A549 treated with GW870086 at 1 μM for 4 hours (cell line): ENCODE results near the gene P4HA1. TPM values are rescaled to one million over a fixed set of nuclear protein-coding genes. Genes with fewer than 3 reads are reported as not detected.

Source experiments
- total RNA-seq: library from RNA; stranded (reverse); fragments of 200-300 nt; extraction: Qiagen RNA extraction; gene quantifications from 5 replicates; pipeline ENCODE4 v1.2.3, GENCODE V29; 2022; ENCODE audit warnings: low read depth

P4HA1 gene
- total RNA-seq, result 16.9 to 26.3 TPM (median 22.7 TPM) in 5 replicates

GRCh38 chr10:73096449-73097304, at the start of gene P4HA1:
TSS of gene P4HA1 (minus strand) at chr10:73096866. CDS start at chr10:73074883, 21,983 bp downstream.

DNA sequence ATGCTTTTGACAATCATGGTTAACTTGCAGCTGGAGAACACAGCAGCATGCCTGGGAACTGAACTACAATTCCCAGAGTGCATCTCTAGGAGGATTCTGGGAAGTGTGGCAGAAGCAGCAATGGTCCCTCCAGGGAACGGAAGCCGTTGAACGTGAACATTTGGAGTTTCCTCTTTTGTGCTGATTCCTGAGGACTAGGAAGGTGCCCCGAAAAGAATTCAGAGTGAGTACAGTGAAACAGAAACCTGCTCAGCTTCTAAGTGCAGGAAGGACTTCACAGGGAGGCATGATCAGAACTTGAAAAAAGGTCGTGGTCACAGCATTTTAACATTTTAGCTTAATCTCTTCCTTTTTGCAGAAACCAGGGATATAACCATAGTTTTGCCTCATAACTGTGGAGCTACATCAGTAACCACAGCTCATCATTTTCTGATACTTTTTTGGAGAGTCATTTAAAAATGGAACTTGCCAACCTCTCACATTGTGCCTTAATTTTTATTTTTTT, 13.7 kb upstream of the P4HA1 start, which contains the start of gene NUDT13:
Gene NUDT13, plus strand, starts transcription at position 111 of the 505 bp plus-strand sequence. CDS start 3,911 bp downstream, outside the sequence.

Other genes with a start within 250 kb of the P4HA1 start
- gene OIT3, start 203.1 kb downstream of the P4HA1 start, total RNA-seq, result 0.07 to 0.34 TPM in 2 of 5 replicates, not detected in the others
- not detected in 5 replicates for gene PLA2G12B, start 142.1 kb downstream of the P4HA1 start, total RNA-seq
- gene NUDT13, start 13.6 kb upstream of the P4HA1 start, total RNA-seq, result 2.5 to 5.4 TPM (median 3.5 TPM) in 5 replicates
- 25.4 to 30.2 TPM (median 27.6 TPM) in 5 replicates for gene ECD, start 71.1 kb upstream of the P4HA1 start, total RNA-seq
- 7.1 to 8.4 TPM (median 7.6 TPM) in 5 replicates for gene FAM149B1, start 71.3 kb upstream of the P4HA1 start, total RNA-seq
- gene DNAJC9, start 150.4 kb upstream of the P4HA1 start, total RNA-seq, result 48.2 to 51.8 TPM (median 51.1 TPM) in 5 replicates
- 115 to 196 TPM (median 180 TPM) in 5 replicates for gene MRPS16, start 155.8 kb upstream of the P4HA1 start, total RNA-seq